SJSA1 (cell line): ENCODE measurements around the gene TCP11. TPM values are rescaled to one million over a fixed set of nuclear protein-coding genes. Genes with fewer than 3 reads are reported as not detected.
A peak's percentile ranks its signal among the peaks of the same experiment; 100 is the strongest.

Experiments
- DNase-seq, 2 experiments: peaks; one replicate each; pipeline ENCODE4 v3.0.0-alpha.2; 2015 to 2020; ENCODE audit warnings: low spot score in 2 of 2, low read depth in 1 of 2
- H3K27ac ChIP-seq: fragments of 250-450 bp; sonication (Bioruptor Pico); 2 replicates; pipeline ENCODE4 v1.5.1; 2020; ENCODE audit warnings: mild to moderate bottlenecking, moderate library complexity
- H3K27me3 ChIP-seq: fragments of 250-450 bp; sonication (Bioruptor Pico); replicated peaks from 2 replicates; pipeline ENCODE4 v1.5.1; 2020; ENCODE audit warnings: mild to moderate bottlenecking, moderate library complexity
- H3K36me3 ChIP-seq: fragments of 250-450 bp; sonication (Bioruptor Pico); 2 replicates; pipeline ENCODE4 v1.5.1; 2020; ENCODE audit warnings: mild to moderate bottlenecking
- H3K4me1 ChIP-seq: fragments of 250-450 bp; sonication (Bioruptor Pico); replicated peaks from 2 replicates; pipeline ENCODE4 v1.6.1; 2021; ENCODE audit warnings: mild to moderate bottlenecking
- H3K4me3 ChIP-seq: fragments of 250-450 bp; sonication (Bioruptor Pico); 2 replicates; pipeline ENCODE4 v1.5.1; 2020; ENCODE audit warnings: mild to moderate bottlenecking
- H3K9me3 ChIP-seq: fragments of 250-450 bp; sonication (Bioruptor Pico); replicated peaks from 2 replicates; pipeline ENCODE4 v1.5.1; 2020; ENCODE audit warnings: mild to moderate bottlenecking
- total RNA-seq: library from RNA; depleted of rRNA; stranded (reverse); fragments of >200 nt; shearing (Covaris generic); gene quantifications from 2 replicates; pipeline ENCODE4 v1.2.3, GENCODE V29; 2014

The TCP11 gene
- total RNA-seq, 1 experiment from 2014 or later: 1.6 TPM

GRCh38 chr6:35166116-35166515 lies 25.0 kb upstream of the TCP11 start:
- DNase-seq: no peak
- peaks cover 50% of the 10 kb centered on the region for H3K4me1 ChIP-seq
- H3K27ac ChIP-seq: peak overlapping the region; percentile 53
- no peak overlapping the region for H3K4me3 ChIP-seq
- H3K9me3 ChIP-seq: no peaks in the 10 kb centered on the region
- no peaks in the 10 kb centered on the region for H3K36me3 ChIP-seq
- no peaks in the 10 kb centered on the region for H3K27me3 ChIP-seq

- peak in 1 of 2 experiments; percentile 66 for DNase-seq
- H3K27me3 ChIP-seq: no peaks in the 10 kb centered on the region
- H3K9me3 ChIP-seq: no peaks in the 10 kb centered on the region
Observed at GRCh38 chr6:35165630-35166071, 24.5 kb upstream of the TCP11 start.

GRCh38 chr6:35164868-35165267 lies 23.7 kb upstream of the TCP11 start:
- Histone ChIP-seq H3K36me3 (no peaks in the 10 kb centered on the region), H3K27me3 (no peaks in the 10 kb centered on the region), H3K9me3 (no peaks in the 10 kb centered on the region), H3K27ac (peak overlapping the region; percentile 53), H3K4me1 (peaks cover 37% of the 10 kb centered on the region), H3K4me3 (no peak overlapping the region)
- DNase-seq: no peak

More at GRCh38 chr6:35165630-35166071, 24.5 kb upstream of the TCP11 start:
- Histone ChIP-seq H3K27ac (peak overlapping the region; percentile 53), H3K36me3 (no peaks in the 10 kb centered on the region), H3K4me1 (peaks cover 45% of the 10 kb centered on the region), H3K4me3 (no peak overlapping the region)

GRCh38 chr6:35164277-35164676 lies 23.1 kb upstream of the TCP11 start:
- no peaks in the 10 kb centered on the region for H3K36me3 ChIP-seq
- H3K27ac ChIP-seq: no peak overlapping the region
- no peaks in the 10 kb centered on the region for H3K9me3 ChIP-seq
- H3K4me3 ChIP-seq: no peak overlapping the region
- no peaks in the 10 kb centered on the region for H3K27me3 ChIP-seq
- no peak for DNase-seq
- peaks cover 36% of the 10 kb centered on the region for H3K4me1 ChIP-seq

GRCh38 chr6:35163836-35164235 lies 22.7 kb upstream of the TCP11 start:
- H3K9me3 ChIP-seq: no peaks in the 10 kb centered on the region
- H3K27me3 ChIP-seq: no peaks in the 10 kb centered on the region
- H3K27ac ChIP-seq: no peak overlapping the region
- peaks cover 36% of the 10 kb centered on the region for H3K4me1 ChIP-seq
- H3K36me3 ChIP-seq: no peaks in the 10 kb centered on the region
- no peak for DNase-seq
- no peak overlapping the region for H3K4me3 ChIP-seq

GRCh38 chr6:35161776-35162607 lies 20.9 kb upstream of the TCP11 start:
- Histone ChIP-seq H3K36me3 (no peaks in the 10 kb centered on the region), H3K4me3 (no peak overlapping the region), H3K9me3 (no peaks in the 10 kb centered on the region), H3K27ac (no peak overlapping the region), H3K4me1 (peaks cover 25% of the 10 kb centered on the region), H3K27me3 (no peaks in the 10 kb centered on the region)
- DNase-seq: peak in 1 of 2 experiments; percentile 3

GRCh38 chr6:35161266-35161665 lies 20.1 kb upstream of the TCP11 start:
- Histone ChIP-seq H3K9me3 (no peaks in the 10 kb centered on the region), H3K36me3 (no peaks in the 10 kb centered on the region), H3K4me1 (peaks cover 18% of the 10 kb centered on the region), H3K27ac (no peak overlapping the region), H3K27me3 (no peaks in the 10 kb centered on the region), H3K4me3 (no peak overlapping the region)
- no peak for DNase-seq

- no peaks in the 10 kb centered on the region for H3K27me3 ChIP-seq
- H3K9me3 ChIP-seq: no peaks in the 10 kb centered on the region
- no peak overlapping the region for H3K4me3 ChIP-seq
- H3K27ac ChIP-seq: no peak overlapping the region
- DNase-seq: no peak
- H3K4me1 ChIP-seq: peaks cover 12% of the 10 kb centered on the region
- no peaks in the 10 kb centered on the region for H3K36me3 ChIP-seq
Observed at GRCh38 chr6:35160642-35161041, 19.5 kb upstream of the TCP11 start.

GRCh38 chr6:35158520-35158919 lies 17.4 kb upstream of the TCP11 start:
- no peak overlapping the region for H3K4me3 ChIP-seq
- DNase-seq: no peak

GRCh38 chr6:35154947-35155346 lies 13.8 kb upstream of the TCP11 start:
- H3K27ac ChIP-seq: no peak overlapping the region
- H3K4me3 ChIP-seq: no peak overlapping the region
- no peaks in the 10 kb centered on the region for H3K36me3 ChIP-seq
- peaks cover 20% of the 10 kb centered on the region for H3K4me1 ChIP-seq
- no peaks in the 10 kb centered on the region for H3K27me3 ChIP-seq
- no peak for DNase-seq
- no peaks in the 10 kb centered on the region for H3K9me3 ChIP-seq

More at GRCh38 chr6:35158520-35158919, 17.4 kb upstream of the TCP11 start:
- 0 out of 2 replicates have a peak, but pooled peaks cover 4% of the 10 kb centered on the region for H3K4me1 ChIP-seq
- H3K27ac ChIP-seq: no peak overlapping the region
- H3K27me3 ChIP-seq: no peaks in the 10 kb centered on the region
- H3K9me3 ChIP-seq: no peaks in the 10 kb centered on the region
- H3K36me3 ChIP-seq: no peaks in the 10 kb centered on the region

- H3K4me3 ChIP-seq: no peak overlapping the region
- no peak for DNase-seq
- H3K9me3 ChIP-seq: no peaks in the 10 kb centered on the region
- H3K36me3 ChIP-seq: no peaks in the 10 kb centered on the region
- no peak overlapping the region for H3K27ac ChIP-seq
- H3K4me1 ChIP-seq: peaks cover 26% of the 10 kb centered on the region
- H3K27me3 ChIP-seq: no peaks in the 10 kb centered on the region
Observed at GRCh38 chr6:35154262-35154661, 13.1 kb upstream of the TCP11 start.

- Histone ChIP-seq H3K4me3 (no peak overlapping the region), H3K27me3 (no peaks in the 10 kb centered on the region), H3K4me1 (peaks cover 46% of the 10 kb centered on the region), H3K36me3 (no peaks in the 10 kb centered on the region), H3K9me3 (no peaks in the 10 kb centered on the region), H3K27ac (peak overlapping the region; percentile 49; the same call in 1 of the 2 replicates)
- DNase-seq: peak in 1 of 2 experiments; percentile 26
Observed at GRCh38 chr6:35152067-35152707, 11.0 kb upstream of the TCP11 start.

GRCh38 chr6:35151466-35151865 lies 10.3 kb upstream of the TCP11 start:
- no peaks in the 10 kb centered on the region for H3K9me3 ChIP-seq
- peak overlapping the region; percentile 49; the same call in 1 of the 2 replicates for H3K27ac ChIP-seq
- no peak for DNase-seq
- H3K27me3 ChIP-seq: no peaks in the 10 kb centered on the region
- H3K4me3 ChIP-seq: no peak overlapping the region
- peaks cover 53% of the 10 kb centered on the region for H3K4me1 ChIP-seq
- H3K36me3 ChIP-seq: no peaks in the 10 kb centered on the region
